HL-60 (cell line): ENCODE data around the gene PIEZO1.

Source experiments
- DNase-seq, 2 experiments: peaks; one replicate each; pipeline ENCODE4 v3.0.0-alpha.2; 2010 to 2020; ENCODE audit warnings: low read depth in 1 of 2, low spot score in 1 of 2
- H3K27ac ChIP-seq: fragments of 250-450 bp; sonication (Bioruptor Pico); replicated peaks from 2 replicates; pipeline ENCODE4 v1.5.1; 2020; ENCODE audit warnings: mild to moderate bottlenecking, moderate library complexity
- H3K27me3 ChIP-seq: fragments of 250-450 bp; sonication (Bioruptor Pico); 2 replicates; pipeline ENCODE4 v1.5.1; 2021; ENCODE audit warnings: mild to moderate bottlenecking, moderate library complexity; ENCODE audit not compliant: insufficient read depth, poor library complexity, severe bottlenecking
- H3K4me3 ChIP-seq: replicated peaks from 2 replicates; pipeline ENCODE4 v1.5.1; 2011; ENCODE audit warnings: mild to moderate bottlenecking, control low read depth, low read length; ENCODE audit not compliant: insufficient read depth
- CTCF ChIP-seq: IDR thresholded peaks from one replicate; pipeline ENCODE4 v1.5.1; 2011; ENCODE audit warnings: low read length, control low read depth, inconsistent platforms; ENCODE audit not compliant: insufficient read depth
- GABPA ChIP-seq: IDR thresholded peaks from 2 replicates; pipeline ENCODE4 v1.6.1; 2012; ENCODE audit warnings: low read depth
- POLR2AphosphoS5 ChIP-seq: IDR thresholded peaks from 2 replicates; pipeline ENCODE4 v1.6.1; 2012; ENCODE audit warnings: low read depth
- REST ChIP-seq: IDR thresholded peaks from 2 replicates; pipeline ENCODE4 v1.6.1; 2012; ENCODE audit warnings: low read depth; ENCODE audit not compliant: insufficient replicate concordance
- SPI1 ChIP-seq: IDR thresholded peaks from 2 replicates; pipeline ENCODE4 v1.6.1; 2012; ENCODE audit warnings: low read depth, mild to moderate bottlenecking, borderline replicate concordance

Gene PIEZO1

GRCh38 chr16:88784074-88784855 lies 755 bp downstream of the PIEZO1 start:
- Histone ChIP-seq H3K27ac (peak overlapping the region; percentile 72), H3K4me3 (peak overlapping the region; percentile 71), H3K27me3 (no peaks in the 10 kb centered on the region)
- TF ChIP-seq POLR2AphosphoS5, result no peak
- no peak for TF ChIP-seq REST
- no peak for TF ChIP-seq GABPA
- no peak for TF ChIP-seq CTCF
- TF ChIP-seq SPI1, result no peak
- DNase-seq, result peak in 1 of 2 experiments; percentile 47

- peak overlapping the region; percentile 72 for H3K27ac ChIP-seq
- DNase-seq, result peak in 1 of 2 experiments; percentile 34
- peak; percentile 16; the same call in 1 of the 2 replicates for TF ChIP-seq SPI1
- no peak for TF ChIP-seq GABPA
- TF ChIP-seq CTCF, result no peak
- TF ChIP-seq REST, result no peak
- peak; percentile 27; the same call in 1 of the 2 replicates for TF ChIP-seq POLR2AphosphoS5
- peak overlapping the region; percentile 71 for H3K4me3 ChIP-seq
- H3K27me3 ChIP-seq, result no peaks in the 10 kb centered on the region
These were observed 1.5 kb downstream of the PIEZO1 start for GRCh38 chr16:88783391-88784073.

GRCh38 chr16:88782454-88783390 lies 2.3 kb downstream of the PIEZO1 start:
- Histone ChIP-seq H3K27ac (peak overlapping the region; percentile 72), H3K27me3 (no peaks in the 10 kb centered on the region), H3K4me3 (peak overlapping the region; percentile 71)
- no peak for DNase-seq
- TF ChIP-seq POLR2AphosphoS5 (no peak), CTCF (no peak), REST (no peak), SPI1 (no peak), GABPA (no peak)
